Prostate gland (tissue), 2 donors: Measurements from ENCODE around the gene CRIM1. TPM values are rescaled to one million over a fixed set of nuclear protein-coding genes. Genes with fewer than 3 reads are reported as not detected.

Source experiments
- DNase-seq: peaks from one replicate; pipeline ENCODE4 v3.0.0-alpha.2; 2019; ENCODE audit warnings: low spot score
- H3K27ac ChIP-seq, 2 donors: fragments of 200-600 bp; sonication (generic); 2 replicates each; pipeline ENCODE4 v1.5.1; 2017 to 2019
- H3K27me3 ChIP-seq: fragments of 200-600 bp; sonication (generic); replicated peaks from 2 replicates; pipeline ENCODE4 v1.5.1; 2019; ENCODE audit not compliant: insufficient read depth
- H3K36me3 ChIP-seq, 2 donors: fragments of 200-600 bp; sonication (generic); 1 replicate in 1 of 2; 2 replicates in 1 of 2; pipeline versions ENCODE4 v1.5.1 to v1.8.1; 2017 to 2019
- H3K4me1 ChIP-seq: fragments of 200-600 bp; sonication (generic); replicated peaks from 2 replicates; pipeline ENCODE4 v1.5.1; 2019
- H3K4me3 ChIP-seq, 2 donors: fragments of 200-600 bp; sonication (generic); 2 replicates each; pipeline ENCODE4 v1.5.1; 2017 to 2019
- H3K9me3 ChIP-seq: fragments of 200-600 bp; sonication (generic); 2 replicates; pipeline ENCODE4 v1.5.1; 2017
- CTCF ChIP-seq, 4 experiments: fragments of 200-600 bp in 2 of 4; fragments of 450-650 bp in 2 of 4; sonication (generic) in 2 of 4; IDR thresholded peaks; 1 replicate in 3 of 4; 2 replicates in 1 of 4; pipeline ENCODE4 v1.5.1; 2016 to 2019; ENCODE audit warnings: antibody characterized with exemption in 4 of 4, mild to moderate bottlenecking in 2 of 4, moderate library complexity in 2 of 4
- POLR2A ChIP-seq: fragments of 450-650 bp; IDR thresholded peaks from one replicate; pipeline ENCODE4 v1.6.1; 2016; ENCODE audit warnings: antibody characterized with exemption, mild to moderate bottlenecking
- POLR2AphosphoS5 ChIP-seq: sonication (generic); formaldehyde crosslinking; IDR thresholded peaks from one replicate; pipeline ENCODE4 v1.6.1; 2017; ENCODE audit warnings: antibody characterized with exemption
- WGBS: methylation state at CpG from one replicate; pipeline ENCODE4 v1.1.5; 2018; 5-methylcytosine and 5-hydroxymethylcytosine counted together
- intact Hi-C: fragments of 100-400 bp; cut with DNase I; formaldehyde crosslinking; loops from one replicate; pipeline ENCODE4 v1.14.2; 2022
- total RNA-seq, 2 donors: library from RNA; depleted of rRNA; stranded (reverse); fragments of >200 nt; gene quantifications; one replicate each; pipeline ENCODE4 v1.1.0, GENCODE V29; 2016

CRIM1 gene
- total RNA-seq, 2 donors from 2014 or later = 55.2 to 101 TPM

GRCh38 chr2:36356298-36356989, 866 bp downstream of the CRIM1 start:
- Histone ChIP-seq H3K36me3 (no peaks in the 10 kb centered on the region), H3K4me3 (peak overlapping the region; percentile 80 to 83), H3K27me3 (no peaks in the 10 kb centered on the region), H3K27ac (peak overlapping the region; percentile 79 to 89), H3K9me3 (no peaks in the 10 kb centered on the region), H3K4me1 (no peaks in the 10 kb centered on the region)
- TF ChIP-seq POLR2AphosphoS5 (no peak), CTCF (IDR thresholded peaks at IDR 0.05) (no peak), POLR2A (no peak)
- WGBS = under 1% methylated on average over 52 of the region's 74 CpGs
- intact Hi-C loops = loop anchor here (5.0 kb wide), 2 partner anchors 106 to 151 kb away; no protein-coding TSS in a partner anchor
- DNase-seq = peak; percentile 46

GRCh38 chr2:36356990-36357846, 1.6 kb downstream of the CRIM1 start:
- TF ChIP-seq POLR2A (no peak), POLR2AphosphoS5 (no peak), CTCF (IDR thresholded peaks at IDR 0.05) (no peak)
- H3K4me1 ChIP-seq = no peaks in the 10 kb centered on the region
- no peaks in the 10 kb centered on the region for H3K36me3 ChIP-seq
- H3K9me3 ChIP-seq = no peaks in the 10 kb centered on the region
- H3K4me3 ChIP-seq = peak overlapping the region; percentile 80 to 83
- intact Hi-C loops = loop anchor here (5.0 kb wide), 2 partner anchors 105 to 150 kb away; no protein-coding TSS in a partner anchor
- WGBS = under 1% methylated on average over 53 of the region's 53 CpGs
- H3K27ac ChIP-seq = peak overlapping the region; percentile 79 to 89
- H3K27me3 ChIP-seq = no peaks in the 10 kb centered on the region
- DNase-seq = peak; percentile 30

GRCh38 chr2:36357847-36358659, 2.5 kb downstream of the CRIM1 start:
- Histone ChIP-seq H3K4me1 (no peaks in the 10 kb centered on the region), H3K9me3 (no peaks in the 10 kb centered on the region), H3K36me3 (no peaks in the 10 kb centered on the region), H3K4me3 (peak overlapping the region; percentile 80 to 83), H3K27me3 (no peaks in the 10 kb centered on the region), H3K27ac (peak overlapping the region; percentile 79 to 89)
- WGBS = 5% methylated on average over 9 of the region's 9 CpGs
- peak; percentile 46 for TF ChIP-seq POLR2AphosphoS5
- peak; percentile 20 for TF ChIP-seq POLR2A
- peak in 2 of 4 experiments; percentile 50 to 55 for TF ChIP-seq CTCF (IDR thresholded peaks at IDR 0.05)
- intact Hi-C loops = loop anchor here (5.0 kb wide), 2 partner anchors 104 to 149 kb away; no protein-coding TSS in a partner anchor
- DNase-seq = no peak

- Histone ChIP-seq H3K36me3 (no peaks in the 10 kb centered on the region), H3K4me1 (no peaks in the 10 kb centered on the region), H3K4me3 (peak overlapping the region in 1 of 2 donors; percentile 83), H3K9me3 (no peaks in the 10 kb centered on the region), H3K27ac (peak overlapping the region; percentile 79 to 89), H3K27me3 (no peaks in the 10 kb centered on the region)
- no peak for DNase-seq
- intact Hi-C loops = loop anchor here (5.0 kb wide), 2 partner anchors 103 to 148 kb away; no protein-coding TSS in a partner anchor
- WGBS = 35% methylated on average over 5 of the region's 5 CpGs
- TF ChIP-seq POLR2A (no peak), CTCF (IDR thresholded peaks at IDR 0.05) (peak in 3 of 4 experiments; percentile 24 to 28 (median 26)), POLR2AphosphoS5 (no peak)
Observed at GRCh38 chr2:36359067-36359466, 3.5 kb downstream of the CRIM1 start.
